Kidney capillary endothelial cell (primary cell): Measurements from ENCODE around the gene ZNF577.
A peak's percentile ranks its signal among the peaks of the same experiment; 100 is the strongest.
"Not testable (repeated sequence)": the region's sequence is repeated elsewhere in the genome, so short reads cannot be mapped to it uniquely, and the experiment has no call there.

ENCODE experiments used
- DNase-seq: peaks from one replicate; pipeline ENCODE4 v3.0.0-alpha.2; 2018; ENCODE audit warnings: low spot score

The ZNF577 gene

DNA sequence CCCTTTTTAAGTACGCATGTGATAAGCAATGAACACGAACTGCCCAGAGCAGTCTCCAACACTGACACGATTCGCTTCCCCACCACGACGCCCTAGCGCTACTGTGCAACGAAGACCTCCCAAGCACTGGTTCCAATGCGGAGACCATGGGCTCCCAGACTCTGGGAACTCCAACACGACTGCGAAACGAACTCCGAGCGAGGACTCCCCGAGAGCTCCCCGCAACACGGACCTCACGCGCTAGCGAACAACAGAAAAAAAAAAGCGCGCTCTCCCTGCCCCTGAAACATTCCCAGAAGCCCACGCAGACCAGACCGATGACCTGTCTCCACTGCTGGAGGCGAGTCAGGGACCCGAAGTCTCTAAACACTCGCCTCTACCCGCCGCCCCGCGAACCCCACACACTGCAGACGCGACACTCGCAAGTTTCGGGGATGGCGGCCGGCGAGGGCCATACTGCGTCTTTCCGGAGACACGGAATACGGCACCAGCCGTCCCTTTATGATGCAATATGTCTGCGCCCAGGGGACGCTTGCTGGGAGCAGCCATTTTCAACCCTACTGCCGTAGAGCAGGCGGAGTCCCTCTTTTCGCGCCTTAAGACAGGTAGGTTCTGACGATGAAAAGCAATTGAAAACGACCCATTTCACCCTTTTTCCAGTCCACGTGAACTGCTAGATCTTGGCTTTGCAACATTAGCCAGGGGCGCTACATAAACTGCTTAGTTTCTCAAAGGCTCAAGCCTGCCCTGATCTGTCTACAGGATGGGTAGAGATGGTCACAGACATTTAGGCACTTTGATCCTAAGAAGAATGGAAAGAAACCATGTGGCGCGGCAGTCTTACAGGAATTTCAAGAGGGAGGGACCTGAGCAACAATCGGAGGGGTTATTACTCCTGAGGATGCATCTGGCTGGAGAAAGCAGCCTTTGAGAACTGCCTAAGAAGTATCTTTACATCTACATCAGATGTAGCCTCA is at the start of gene ZNF577:
Gene ZNF577 (minus strand): TSS at position 430 of the 977 bp plus-strand sequence. CDS start 7,569 bp downstream, outside the sequence.
- peak; percentile 55 for DNase-seq

DNA sequence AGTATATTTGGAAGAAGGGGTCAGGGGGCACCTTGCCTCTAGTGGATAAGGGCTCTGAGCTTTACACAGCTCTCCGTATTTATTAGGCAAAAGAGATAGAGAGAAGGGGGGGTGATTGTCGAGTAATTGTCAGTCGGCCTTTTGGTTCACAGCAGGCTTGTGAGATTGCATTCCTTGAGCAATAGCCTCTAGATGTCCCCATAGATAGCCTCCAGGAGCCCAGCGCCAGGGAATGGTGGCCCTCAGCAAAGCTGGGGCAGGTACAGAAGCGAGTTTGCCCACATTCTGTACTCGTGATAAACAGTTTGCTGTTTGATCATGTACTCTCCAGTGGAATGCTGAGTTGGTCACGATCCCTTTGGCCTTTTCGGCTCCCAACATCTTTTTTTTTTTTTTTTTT is 44.2 kb upstream of the ZNF577 start:
- DNase-seq = no peak

DNA sequence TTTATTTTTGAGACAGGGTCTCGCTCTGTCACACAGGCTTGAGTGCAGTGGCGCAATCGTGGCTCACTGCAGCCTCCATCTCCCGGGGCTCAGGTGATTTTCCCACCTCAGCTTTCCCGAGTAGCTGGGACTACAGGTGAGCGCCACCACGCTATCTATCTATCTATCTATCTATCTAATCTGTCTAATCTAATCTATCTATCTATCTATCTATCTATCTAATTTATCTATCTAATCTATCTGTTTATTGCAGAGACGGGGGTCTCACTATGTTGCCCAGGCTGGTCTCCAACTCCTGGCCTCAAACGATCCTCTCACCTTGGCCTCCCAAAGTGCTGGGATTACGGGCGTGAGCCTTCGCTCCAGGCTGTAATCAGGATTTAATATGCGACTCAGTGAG is 40.1 kb upstream of the ZNF577 start:
- no peak for DNase-seq

DNA sequence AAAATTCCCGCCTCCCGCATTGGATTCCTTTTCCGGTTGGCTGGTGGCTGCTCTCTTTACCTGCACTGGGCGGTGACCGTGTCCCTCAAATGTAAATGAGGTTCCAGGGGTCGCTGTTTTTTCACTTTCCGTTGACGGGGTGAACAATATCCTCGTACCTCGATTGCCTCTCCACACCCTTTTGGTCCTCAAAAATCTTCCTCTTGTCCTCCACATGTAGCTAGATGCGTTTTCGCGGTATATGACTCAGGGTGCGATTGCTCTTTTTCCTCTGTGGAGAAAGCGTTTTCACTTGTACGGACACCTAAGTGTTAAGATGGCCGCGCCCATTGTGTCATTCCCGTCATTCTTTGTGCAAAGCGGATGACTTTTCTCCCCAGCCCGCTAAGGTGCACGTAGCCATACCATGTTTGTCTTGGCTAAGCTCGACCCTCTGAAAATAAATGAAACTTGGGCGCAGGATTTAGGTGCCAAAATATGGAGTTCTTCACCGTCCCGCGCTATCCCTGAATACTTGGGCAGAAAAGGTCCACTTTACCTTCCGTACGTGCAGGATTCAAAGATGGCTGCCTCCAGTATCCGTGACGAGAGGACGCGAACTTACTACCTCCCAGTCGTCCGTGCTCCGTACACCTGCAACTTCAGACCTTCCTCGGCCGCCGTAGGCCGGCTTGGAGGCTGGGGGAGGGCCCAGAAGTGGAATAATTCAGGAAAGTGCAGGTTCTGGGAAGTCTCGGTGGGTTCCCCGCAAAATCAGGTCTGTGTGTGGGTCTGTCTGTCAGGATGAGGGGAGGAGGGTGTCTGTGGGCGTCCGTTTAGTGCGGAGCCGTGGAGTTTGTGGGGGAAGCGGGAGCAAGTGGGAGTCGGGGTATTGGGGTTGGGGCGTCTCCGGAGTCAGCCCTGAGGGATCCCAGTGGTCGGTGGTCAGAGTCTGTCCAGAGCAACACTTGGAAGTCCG is 39.3 kb upstream of the ZNF577 start, which contains the start of gene ZNF613:
Gene ZNF613 (plus strand): TSS at position 689 of the 958 bp plus-strand sequence. CDS start 8,749 bp downstream, outside the sequence.
- peak; percentile 76 for DNase-seq

DNA sequence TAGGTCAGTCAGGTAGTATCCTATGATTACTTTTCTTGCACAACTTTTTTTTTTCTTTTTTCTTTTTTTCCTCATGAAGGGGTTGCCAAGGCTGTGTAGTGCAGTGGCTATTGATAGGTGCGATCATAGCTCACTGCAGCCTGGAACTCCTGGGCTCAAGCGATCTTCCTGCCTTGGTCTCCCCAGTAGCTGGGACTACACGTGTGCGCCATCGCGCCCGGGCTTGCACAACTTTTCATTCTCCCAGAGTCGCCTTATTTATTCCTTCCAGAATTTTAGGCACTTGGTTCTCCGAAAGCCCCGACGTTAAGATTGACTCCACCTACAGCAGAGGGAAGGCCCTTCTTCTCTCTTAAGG is 38.7 kb upstream of the ZNF577 start:
- no peak for DNase-seq

DNA sequence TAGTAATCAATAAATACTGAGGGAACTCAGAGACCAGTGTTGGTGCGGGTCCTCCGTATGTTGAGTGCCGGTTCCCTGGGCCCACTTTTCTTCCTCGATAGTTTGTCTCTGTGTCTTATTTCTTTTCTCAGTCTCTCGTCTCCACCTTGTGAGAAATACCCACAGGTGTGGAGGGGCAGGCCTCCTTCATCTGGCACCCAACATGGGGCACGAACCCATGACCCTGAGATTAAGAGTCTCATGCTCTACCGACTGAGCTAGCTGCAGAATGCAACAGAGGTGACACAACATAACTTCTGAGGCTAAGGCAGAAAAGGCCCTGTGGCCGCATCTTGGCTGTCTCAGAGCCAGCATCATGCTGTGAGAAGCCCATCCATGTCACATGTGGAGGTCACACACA is 34.2 kb upstream of the ZNF577 start:
- DNase-seq = no peak

DNA sequence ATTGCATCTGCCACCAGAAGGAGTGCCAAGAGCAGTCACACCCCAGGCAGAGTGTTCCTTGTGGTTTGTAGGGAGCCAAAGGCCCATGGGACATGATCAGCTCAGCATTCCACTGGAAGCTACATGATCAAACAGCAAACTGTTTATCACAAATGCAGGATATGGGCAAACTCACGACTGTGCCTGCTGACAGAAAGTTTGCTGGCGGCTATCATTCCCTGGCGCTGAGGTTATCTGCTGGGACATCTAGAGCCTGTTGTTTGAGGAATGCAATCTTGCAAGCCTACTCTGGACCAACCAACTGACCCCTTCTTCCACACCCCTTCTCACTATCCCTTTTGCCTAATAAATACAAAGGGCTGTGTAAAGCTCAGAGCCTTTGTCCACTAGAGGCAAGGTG is 31.9 kb upstream of the ZNF577 start:
- DNase-seq = no peak

DNA sequence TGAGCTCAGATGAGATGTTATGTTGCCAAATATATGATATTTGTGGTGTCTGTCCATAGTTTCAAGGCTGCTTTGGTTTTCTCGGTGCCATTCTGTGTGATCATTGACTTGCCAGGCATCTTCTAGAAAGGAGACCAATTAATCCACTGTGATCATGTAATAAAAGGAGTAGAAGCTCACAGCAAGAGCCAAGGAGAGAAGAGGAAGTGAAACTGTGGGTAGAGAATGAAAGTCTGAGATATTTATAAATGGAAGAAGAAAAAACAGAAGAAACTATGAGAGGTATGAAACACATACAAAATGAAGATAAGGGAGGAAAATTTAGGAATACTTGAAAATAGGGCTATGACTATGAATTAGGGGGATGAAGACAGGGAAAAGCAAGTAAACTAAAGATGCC is 28.4 kb upstream of the ZNF577 start:
- no peak for DNase-seq

DNA sequence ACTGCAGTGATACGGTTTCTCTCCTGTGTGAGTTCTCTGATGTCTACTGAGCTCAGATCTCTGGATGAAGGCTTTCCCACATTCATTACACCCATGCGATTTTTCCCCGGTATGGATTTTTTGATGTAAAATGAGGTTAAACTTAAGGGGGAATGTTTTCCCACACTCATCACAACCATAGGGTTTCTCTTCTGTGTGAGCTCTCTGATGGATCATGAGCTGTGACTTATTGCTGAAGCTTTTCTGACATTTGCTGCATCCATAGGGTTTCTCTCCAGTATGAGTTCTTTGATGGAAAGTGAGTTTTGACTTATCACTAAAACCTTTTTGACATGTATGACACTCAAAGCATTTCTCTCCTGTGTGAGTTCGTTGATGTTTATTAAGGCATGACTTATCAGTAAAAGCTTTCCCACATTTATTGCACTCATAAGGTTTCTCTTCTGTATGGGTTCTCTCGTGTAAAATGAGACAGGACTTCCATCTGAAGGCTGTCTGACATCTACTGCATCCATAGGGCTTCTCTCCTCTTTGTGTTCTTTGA is 27.6 kb upstream of the ZNF577 start:
- DNase-seq = no peak

DNA sequence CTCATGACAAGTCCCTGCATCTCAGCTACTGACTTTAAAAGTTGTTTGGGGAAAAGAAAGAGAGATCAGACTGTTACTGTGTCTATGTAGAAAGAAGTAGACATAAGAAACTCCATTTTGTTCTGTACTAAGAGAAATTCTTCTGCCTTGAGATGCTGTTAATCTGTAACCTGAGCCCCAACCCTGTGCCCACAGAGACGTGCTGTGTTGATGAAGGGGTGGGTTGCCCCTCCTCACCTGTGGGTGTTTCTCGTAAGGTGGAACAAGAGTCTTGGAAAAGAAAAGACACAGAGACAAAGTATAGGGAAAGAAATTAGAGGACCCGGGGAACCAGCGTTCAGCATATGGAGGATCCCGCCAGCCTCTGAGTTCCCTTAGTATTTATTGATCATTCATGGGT is 20.2 kb upstream of the ZNF577 start:
- DNase-seq = not testable (repeated sequence)

DNA sequence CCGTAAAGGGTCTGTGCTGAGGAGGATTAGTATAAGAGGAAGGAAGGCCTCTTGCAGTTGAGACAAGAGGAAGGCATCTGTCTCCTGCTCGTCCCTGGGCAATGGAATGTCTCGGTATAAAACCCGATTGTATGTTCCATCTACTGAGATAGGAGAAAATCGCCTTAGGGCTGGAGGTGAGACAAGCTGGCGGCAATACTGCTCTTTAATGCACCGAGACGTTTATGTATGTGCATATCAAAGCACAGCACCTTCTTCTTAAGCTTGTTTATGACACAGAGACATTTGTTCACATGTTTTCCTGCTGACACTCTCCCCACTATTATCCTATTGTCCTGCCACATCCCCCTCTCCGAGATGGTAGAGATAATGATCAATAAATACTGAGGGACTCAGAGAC is 18.4 kb upstream of the ZNF577 start:
- DNase-seq = not testable (repeated sequence)

DNA sequence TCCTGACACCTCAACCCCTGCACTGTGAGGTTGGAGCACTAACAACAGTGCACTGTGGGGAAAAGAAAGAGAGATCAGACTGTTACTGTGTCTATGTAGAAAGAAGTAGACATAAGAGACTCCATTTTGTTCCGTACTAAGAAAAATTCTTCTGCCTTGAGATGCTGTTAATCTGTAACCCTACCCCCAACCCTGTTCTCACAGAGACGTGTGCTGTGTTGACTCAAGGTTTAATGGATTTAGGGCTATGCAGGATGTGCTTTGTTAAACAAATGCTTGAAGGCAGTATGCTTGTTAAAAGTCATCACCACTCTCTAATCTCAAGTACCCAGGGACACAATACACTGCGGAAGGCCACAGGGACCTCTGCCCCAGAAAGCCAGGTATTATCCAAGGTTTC is 17.9 kb upstream of the ZNF577 start:
- not testable (repeated sequence) for DNase-seq

DNA sequence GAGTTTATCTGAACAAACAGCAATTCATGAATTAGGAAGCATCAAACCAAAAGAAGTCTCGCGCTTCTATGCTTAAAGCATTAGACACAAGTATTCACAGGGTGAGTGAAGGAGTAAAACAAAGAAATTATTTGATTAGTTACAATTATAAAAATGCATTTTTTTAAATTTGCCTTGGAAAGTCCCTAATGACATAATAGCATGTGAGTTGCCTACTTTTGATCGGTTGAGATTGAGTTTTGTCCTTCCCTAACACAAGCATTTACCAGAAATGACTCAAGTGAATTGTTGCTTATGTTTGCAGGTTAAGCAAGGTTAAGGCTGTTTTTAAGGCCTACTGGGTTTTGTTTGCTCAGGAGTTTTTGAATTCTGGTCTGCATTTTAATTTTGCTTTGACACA is 17.5 kb upstream of the ZNF577 start:
- DNase-seq = no peak

DNA sequence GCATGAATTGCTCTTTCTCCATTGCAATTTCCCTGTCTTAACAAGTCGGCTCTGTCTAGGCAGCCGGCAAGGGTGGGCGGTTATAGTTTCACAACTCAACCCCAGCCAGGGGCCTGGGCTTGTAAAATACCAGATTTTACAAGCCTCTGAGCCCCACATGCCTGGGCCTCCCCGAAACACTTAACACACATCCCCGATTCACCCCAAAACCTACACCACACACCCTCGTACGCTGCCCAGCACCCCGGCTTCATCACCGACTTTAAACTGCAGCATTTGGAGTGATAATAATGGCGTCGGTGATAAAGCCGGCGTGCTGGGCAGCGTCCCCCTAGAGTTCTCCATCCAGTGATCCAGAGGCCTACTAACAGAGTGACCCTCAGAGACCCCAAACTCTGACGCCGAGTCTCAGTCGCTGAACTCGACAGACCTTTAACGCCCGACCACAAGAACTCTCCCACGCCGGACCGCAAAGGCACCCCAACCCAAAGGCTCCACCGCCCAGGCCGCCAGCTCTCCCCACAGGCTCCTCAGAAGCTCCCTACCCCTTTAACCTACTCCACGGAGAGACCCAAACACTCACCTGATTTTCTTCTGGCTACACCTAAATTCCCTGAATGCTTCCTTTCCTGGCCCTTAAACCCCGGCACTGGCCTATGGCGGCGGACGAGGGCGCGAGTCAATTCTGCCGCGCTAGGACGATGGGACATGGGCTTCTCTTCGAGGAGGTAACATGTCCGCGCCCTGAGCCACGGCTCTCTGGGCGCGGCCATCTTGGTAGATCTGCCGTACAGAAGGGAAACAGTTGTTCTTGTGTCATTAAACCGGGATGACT is 16.8 kb upstream of the ZNF577 start, which contains the start of gene ZNF649:
Gene ZNF649 (minus strand): TSS at position 687 of the 835 bp plus-strand sequence. CDS start 4,910 bp downstream, outside the sequence.
- peak; percentile 77 for DNase-seq

DNA sequence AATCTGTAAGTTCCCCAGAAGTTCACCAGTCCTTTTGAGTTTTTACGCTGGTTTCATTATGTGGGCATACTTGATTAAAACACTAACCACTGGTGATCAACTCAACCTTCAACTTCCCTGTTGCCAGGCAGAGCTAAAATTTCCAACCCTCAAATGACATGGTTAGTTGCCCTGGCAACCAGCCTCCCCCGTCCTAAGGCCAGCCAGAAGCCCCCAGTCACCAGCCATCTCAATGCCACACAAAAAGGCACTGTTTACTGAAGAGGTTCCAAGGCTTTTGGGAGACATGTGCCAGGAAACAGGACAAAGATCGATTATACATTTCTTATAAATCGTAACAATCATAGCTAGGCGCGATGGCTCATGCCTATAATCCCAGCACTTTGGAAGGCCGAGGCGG is 15.4 kb upstream of the ZNF577 start:
- DNase-seq = no peak

DNA sequence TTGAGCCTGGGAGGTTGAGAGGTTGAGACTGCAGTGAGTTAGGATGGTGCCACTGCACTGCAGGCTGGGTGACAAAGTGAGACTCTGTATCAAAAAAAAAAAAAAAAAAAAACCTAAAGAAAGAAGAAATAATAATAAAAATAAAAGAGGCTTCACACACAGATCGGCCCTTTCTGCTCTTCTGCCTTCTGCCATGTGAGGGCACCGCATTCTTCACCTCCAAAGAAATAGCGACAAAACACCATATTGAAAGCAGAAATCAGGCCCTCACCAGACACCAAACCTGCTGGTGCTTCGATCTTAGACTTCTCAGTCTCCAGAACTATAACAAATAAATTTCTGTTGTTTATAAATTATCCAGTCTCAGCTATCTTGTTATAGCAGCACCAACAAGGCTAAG is 14.1 kb upstream of the ZNF577 start:
- DNase-seq = no peak

DNA sequence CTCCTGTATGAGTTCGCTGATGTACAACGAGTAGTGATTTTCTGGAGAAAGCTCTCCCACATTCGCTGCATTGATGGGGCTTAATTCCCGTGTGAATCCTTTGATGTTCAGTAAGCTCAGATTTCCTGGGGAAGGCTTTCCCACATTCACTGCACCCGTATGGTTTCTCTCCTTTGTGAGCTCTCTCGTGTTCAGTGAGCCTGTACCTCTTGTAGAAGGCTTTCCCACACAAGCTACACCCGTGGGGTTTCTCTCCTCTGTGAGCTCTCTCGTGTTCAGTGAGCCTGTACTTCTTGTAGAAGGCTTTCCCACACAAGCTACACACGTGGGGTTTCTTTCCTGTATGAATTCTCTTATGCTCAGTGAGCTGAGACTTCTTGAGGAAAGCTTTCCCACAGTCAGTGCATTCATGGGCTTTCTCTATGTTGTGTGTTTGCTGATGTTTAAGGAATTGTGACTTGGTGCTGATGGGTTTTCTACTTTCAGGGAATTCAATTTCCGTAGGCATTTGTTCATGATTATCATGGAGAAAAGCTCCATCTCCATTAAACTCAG is 3.5 kb upstream of the ZNF577 start:
- DNase-seq = no peak

DNA sequence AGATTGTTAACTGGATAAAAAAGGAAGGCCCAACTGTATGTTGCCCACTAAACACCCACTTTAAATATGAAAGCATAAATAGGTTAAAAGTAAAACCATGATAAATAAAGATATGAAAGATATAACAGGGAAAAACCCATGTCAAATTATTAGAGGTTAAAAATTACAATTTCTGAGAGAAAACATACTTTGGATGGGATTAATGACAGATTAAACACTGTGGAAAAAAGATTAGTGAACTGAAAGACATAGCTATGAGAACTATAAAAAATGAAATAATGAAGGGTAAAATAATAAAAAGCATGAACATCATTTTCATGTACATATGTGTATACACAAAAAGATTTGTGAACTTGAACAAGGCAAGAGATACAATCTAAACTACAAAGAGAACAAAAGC is 2.2 kb upstream of the ZNF577 start:
- no peak for DNase-seq

DNA sequence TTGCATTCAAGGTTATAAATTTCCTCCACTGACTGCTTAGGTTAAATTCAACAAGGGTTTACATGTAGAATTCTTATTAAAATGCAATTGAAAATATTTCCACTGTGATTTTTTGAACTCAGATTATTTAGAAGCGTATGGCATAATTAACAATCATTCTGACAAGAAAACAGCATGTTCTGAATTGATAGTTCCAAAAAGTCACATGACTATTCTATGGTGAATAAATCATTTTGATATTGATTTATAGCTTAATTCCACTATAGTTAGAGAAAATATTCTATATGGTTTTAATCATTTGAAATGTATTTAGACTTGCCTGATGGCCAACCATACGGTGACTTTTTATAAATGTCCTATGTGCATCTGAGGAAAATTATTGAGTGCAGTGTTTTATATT is 3.0 kb downstream of the ZNF577 start:
- no peak for DNase-seq

DNA sequence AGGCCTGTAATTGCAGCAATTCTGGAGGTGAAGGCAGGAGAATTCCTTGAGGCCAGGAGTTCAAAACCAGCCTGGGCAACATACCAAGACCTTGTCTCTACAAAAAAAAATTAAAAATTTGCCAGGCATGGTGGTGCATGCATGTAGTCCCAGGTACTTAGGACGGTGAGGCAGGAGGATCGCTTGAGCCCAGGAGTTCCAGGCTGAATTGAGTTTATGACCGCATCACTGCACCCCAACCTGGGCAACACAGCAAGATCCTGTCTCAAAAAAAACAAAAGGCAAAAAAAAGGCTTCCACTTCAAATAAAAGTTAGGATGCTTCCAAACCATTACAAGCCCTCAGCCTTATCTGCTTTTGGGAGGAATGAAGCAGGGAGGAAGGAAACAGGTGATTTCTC is 5.2 kb downstream of the ZNF577 start:
- DNase-seq = no peak

DNA sequence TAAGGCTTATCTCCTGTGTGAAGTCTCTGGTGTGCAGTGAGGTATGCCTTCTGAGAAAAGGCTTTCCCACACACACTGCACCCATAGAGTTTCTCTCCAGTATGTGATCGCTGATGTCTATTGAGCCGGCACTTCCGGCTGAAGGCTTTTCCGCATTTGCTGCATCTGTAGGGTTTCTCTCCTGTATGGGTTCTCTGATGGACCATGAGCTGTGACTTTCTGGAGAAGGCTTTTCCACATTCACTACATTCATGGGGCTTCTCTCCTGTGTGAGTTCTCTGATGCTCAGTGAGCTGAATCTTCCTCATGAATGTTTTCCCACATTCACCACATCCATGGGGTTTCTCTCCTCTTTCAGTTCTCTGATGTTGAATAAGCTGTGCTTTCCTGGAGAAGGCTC is 14.7 kb downstream of the ZNF577 start:
- no peak for DNase-seq
